Measurements from ENCODE around the gene BORCS5. TPM values are rescaled to one million over a fixed set of nuclear protein-coding genes. Genes with fewer than 3 reads are reported as not detected.

Gene BORCS5
- total RNA-seq, 1 donor from 2014 or later = 3.0 TPM

DNA sequence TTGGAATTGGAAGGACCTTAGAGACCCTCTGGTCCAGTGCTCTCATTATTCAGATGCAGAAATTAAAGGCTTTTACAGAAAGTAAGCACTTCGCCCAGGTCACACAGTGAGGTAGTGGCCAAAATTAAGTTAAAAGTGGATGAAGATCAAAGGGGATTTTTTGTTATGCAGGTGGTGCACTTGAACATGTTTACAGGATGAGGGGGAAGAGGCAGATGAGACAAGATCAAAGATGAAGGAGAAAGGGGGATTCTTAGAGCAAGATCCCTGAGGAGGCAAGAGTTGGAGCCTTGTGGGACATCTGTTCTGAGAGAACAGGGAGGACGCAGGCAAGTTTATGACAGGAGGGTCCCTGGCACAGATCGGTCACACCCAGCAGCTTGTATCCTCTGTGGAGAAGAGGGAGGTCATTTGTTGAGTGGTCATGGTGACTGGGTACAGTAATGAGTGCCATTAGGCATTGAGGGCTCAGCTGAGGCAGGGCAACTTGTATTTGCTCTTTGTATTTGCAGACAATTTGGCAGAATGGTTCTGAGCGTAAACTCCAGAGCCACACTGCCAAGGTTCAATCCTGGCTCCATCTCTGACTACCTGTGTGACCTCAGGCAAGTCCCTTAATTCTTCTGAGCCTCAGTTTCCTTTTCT lies 84.0 kb downstream of the BORCS5 start:
- TF ChIP-seq CTCF (IDR thresholded peaks at IDR 0.05) = no peak
- Histone ChIP-seq H3K4me3 (no peak overlapping the region), H3K4me1 (peaks cover 0 to 31% of the 10 kb centered on the region in 2 donors), H3K9me3 (no peaks in the 10 kb centered on the region), H3K27me3 (no peaks in the 10 kb centered on the region), H3K36me3 (no peaks in the 10 kb centered on the region), H3K27ac (peak overlapping the region; percentile 80 to 87)
- intact Hi-C loops (cut with DNase I) = loop anchor here (10.0 kb wide), 1 partner anchor 254 kb away; the partner anchor contains the start of gene GPR19
- no peak for DNase-seq (ENCODE audit: low spot score in 2 of 2)

DNA sequence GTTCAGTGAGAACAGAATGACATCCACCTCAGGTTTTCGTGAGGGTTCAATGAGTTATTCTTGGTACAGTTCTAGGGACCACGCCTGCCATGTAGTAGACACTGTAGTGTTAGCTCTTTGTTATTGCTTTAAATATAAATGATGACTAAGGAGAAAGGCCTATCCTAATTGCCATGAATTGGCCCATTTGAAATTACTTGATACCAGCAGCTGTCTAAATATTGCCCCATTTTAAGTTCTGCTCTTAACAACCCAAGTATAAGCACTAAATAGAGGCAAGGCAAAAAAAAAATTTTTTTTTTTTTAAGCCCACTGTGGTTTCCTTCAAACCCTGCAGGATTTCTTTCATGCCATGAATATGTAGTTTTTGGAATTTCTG lies 84.5 kb downstream of the BORCS5 start:
- Histone ChIP-seq H3K27ac (peak overlapping the region; percentile 80 to 87), H3K27me3 (no peaks in the 10 kb centered on the region)
- intact Hi-C loops (cut with DNase I) = loop anchor here (10.0 kb wide), 1 partner anchor 253 kb away; the partner anchor contains the start of gene GPR19

DNA sequence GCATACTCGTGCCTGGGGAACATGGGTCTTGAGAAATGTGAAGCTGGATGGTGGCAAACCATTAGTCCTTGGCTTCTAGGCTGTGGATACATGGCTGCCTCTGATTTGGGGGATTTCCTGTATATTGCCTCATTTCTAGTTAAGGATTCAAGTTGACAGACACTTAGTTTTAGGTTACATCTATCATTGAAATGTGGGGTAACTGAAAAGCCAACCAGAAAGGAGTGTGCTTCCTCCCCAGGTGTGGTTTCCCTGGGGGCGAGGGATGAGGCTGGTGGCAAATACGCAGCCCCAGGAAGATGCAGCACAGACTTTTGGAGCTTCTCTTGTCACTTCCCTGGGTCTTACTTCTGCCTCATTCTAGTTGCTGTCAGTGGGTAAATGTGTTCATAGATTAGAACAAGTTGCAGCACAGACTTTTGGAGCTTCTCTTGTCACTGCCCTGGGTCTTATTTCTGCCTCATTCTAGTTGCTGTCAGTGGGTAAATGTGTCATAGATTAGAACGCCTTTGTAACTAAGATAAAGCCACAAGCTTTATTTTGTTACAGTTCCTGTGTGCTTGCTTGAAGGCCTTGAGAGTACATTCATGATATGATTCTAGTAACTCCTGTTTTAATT lies 85.1 kb downstream of the BORCS5 start:
- TF ChIP-seq CTCF (IDR thresholded peaks at IDR 0.05) = no peak
- no peaks in the 10 kb centered on the region for H3K9me3 ChIP-seq
- intact Hi-C loops (cut with DNase I) = loop anchor here (2.0 to 10.0 kb wide), 4 partner anchors 17 to 253 kb away; partner anchors contain the start of genes DUSP16 and GPR19
- no peaks in the 10 kb centered on the region for H3K27me3 ChIP-seq
- H3K4me3 ChIP-seq = no peak overlapping the region
- peak overlapping the region; percentile 80 to 87 for H3K27ac ChIP-seq
- H3K4me1 ChIP-seq = peaks cover 0 to 31% of the 10 kb centered on the region in 2 donors
- no peak for DNase-seq (ENCODE audit: low spot score in 2 of 2)
- H3K36me3 ChIP-seq = no peaks in the 10 kb centered on the region

More for the DNA sequence above, 84.5 kb downstream of the BORCS5 start:
- no peaks in the 10 kb centered on the region for H3K36me3 ChIP-seq
- H3K4me1 ChIP-seq = peaks cover 0 to 31% of the 10 kb centered on the region in 2 donors
- TF ChIP-seq CTCF (IDR thresholded peaks at IDR 0.05) = no peak
- no peaks in the 10 kb centered on the region for H3K9me3 ChIP-seq
- no peak overlapping the region for H3K4me3 ChIP-seq
- DNase-seq (ENCODE audit: low spot score in 2 of 2) = no peak

DNA sequence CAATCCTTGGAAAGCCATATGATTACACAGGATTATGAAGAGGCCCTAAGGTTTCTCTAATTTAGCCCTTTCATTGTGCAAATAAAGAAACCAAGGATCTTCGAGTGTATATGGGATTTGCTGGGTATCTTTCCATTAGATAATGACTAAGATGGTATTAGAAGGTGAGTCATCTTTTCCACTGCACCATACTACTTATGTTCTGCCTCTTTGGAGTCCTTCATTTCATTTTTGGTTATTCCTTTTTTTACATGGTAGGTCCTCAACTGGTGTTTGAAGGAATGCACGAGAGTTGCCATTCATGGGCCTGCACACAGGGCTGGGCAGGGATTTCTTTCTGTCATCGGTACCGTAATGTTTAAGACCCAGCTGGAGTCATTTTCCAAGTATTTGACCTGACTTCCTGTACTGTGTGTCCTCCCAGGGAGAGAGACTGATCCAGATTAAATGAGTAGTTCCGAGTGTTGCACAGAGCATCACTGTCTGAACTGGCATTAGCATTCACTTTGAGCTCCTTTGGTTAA lies 85.7 kb downstream of the BORCS5 start:
- no peaks in the 10 kb centered on the region for H3K27me3 ChIP-seq
- peaks cover 0 to 36% of the 10 kb centered on the region in 2 donors for H3K4me1 ChIP-seq
- H3K27ac ChIP-seq = peak overlapping the region; percentile 80 to 87
- peak overlapping the region in 1 of 2 donors; percentile 30 for H3K4me3 ChIP-seq
- TF ChIP-seq CTCF (IDR thresholded peaks at IDR 0.05) = no peak
- no peaks in the 10 kb centered on the region for H3K9me3 ChIP-seq
- intact Hi-C loops (cut with DNase I) = loop anchor here (2.0 to 10.0 kb wide), 4 partner anchors 18 to 252 kb away; partner anchors contain the start of genes DUSP16 and GPR19
- H3K36me3 ChIP-seq = no peaks in the 10 kb centered on the region
- DNase-seq (ENCODE audit: low spot score in 2 of 2) = peak in 1 of 2 donors; percentile 73

DNA sequence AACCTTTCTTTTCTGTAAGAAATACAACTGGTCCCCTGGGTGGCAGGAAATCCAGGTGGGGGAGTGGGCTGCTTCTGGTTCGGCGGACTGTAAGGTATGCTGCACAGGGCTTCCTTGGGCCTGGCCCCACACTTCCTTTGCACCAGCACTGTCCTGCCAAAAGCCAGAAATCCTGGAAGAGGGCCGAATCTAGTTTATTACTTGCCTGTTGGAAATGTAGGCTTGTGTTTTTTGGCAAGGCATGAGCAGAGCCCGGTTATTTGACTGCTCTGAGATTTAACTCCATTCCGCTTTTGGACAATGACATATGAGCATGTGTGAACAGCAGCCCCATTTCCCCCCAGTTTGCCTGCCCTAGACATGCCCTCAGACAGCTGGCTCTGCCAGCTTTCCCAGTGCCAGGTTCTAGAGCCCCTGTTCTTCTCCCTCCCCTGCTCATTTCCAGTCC lies 86.6 kb downstream of the BORCS5 start:
- no peaks in the 10 kb centered on the region for H3K36me3 ChIP-seq
- no peak for TF ChIP-seq CTCF (IDR thresholded peaks at IDR 0.05)
- H3K27me3 ChIP-seq = no peaks in the 10 kb centered on the region
- peak overlapping the region; percentile 80 to 87 for H3K27ac ChIP-seq
- DNase-seq (ENCODE audit: low spot score in 2 of 2) = peak in 1 of 2 donors; percentile 90
- H3K9me3 ChIP-seq = no peaks in the 10 kb centered on the region
- intact Hi-C loops (cut with DNase I) = loop anchor here (2.0 to 10.0 kb wide), 4 partner anchors 19 to 251 kb away; partner anchors contain the start of genes DUSP16 and GPR19
- H3K4me1 ChIP-seq = peaks cover 0 to 36% of the 10 kb centered on the region in 2 donors
- peak overlapping the region in 1 of 2 donors; percentile 30 for H3K4me3 ChIP-seq
